Trophoblast cell (in vitro differentiated cells and primary cell): ENCODE measurements around the gene MLXIP.

Source experiments
- DNase-seq, 2 donors: peaks; one replicate each; pipeline ENCODE4 v3.0.0-alpha.2; 2016
- H2AFZ ChIP-seq: 2 replicates; pipeline ENCODE4 v1.6.1; 2013; ENCODE audit warnings: low read length, moderate library complexity, mild to moderate bottlenecking; ENCODE audit not compliant: insufficient read depth, poor library complexity
- H2AK5ac ChIP-seq: 2 replicates; pipeline ENCODE4 v1.6.1; 2013; ENCODE audit warnings: mild to moderate bottlenecking, low read length
- H2BK120ac ChIP-seq: 2 replicates; pipeline ENCODE4 v1.6.1; 2013; ENCODE audit warnings: low read length, mild to moderate bottlenecking, moderate library complexity; ENCODE audit not compliant: insufficient read depth, poor library complexity
- H2BK12ac ChIP-seq: 2 replicates; pipeline ENCODE4 v1.6.1; 2013; ENCODE audit warnings: mild to moderate bottlenecking, low read length, moderate library complexity
- H2BK5ac ChIP-seq: 2 replicates; pipeline ENCODE4 v1.6.1; 2013; ENCODE audit warnings: low read length, low read depth, moderate library complexity, mild to moderate bottlenecking; ENCODE audit not compliant: poor library complexity
- H3K14ac ChIP-seq: 2 replicates; pipeline ENCODE4 v1.6.1; 2013; ENCODE audit warnings: mild to moderate bottlenecking, low read length
- H3K18ac ChIP-seq: 2 replicates; pipeline ENCODE4 v1.6.1; 2013; ENCODE audit warnings: mild to moderate bottlenecking, low read length
- H3K23ac ChIP-seq: 2 replicates; pipeline ENCODE4 v1.6.1; 2013; ENCODE audit warnings: low read length
- H3K27ac ChIP-seq: 2 replicates; pipeline ENCODE4 v1.5.1; 2013; ENCODE audit warnings: low read depth, mild to moderate bottlenecking, inconsistent platforms, low read length, moderate library complexity
- H3K27me3 ChIP-seq: 2 replicates; pipeline ENCODE4 v1.6.1; 2013; ENCODE audit warnings: inconsistent platforms, mild to moderate bottlenecking, low read length, moderate library complexity; ENCODE audit not compliant: insufficient read depth
- H3K36me3 ChIP-seq, 2 experiments: 1 replicate in 1 of 2; 2 replicates in 1 of 2; pipeline ENCODE4 v1.6.1; 2013; ENCODE audit warnings: low read length in 2 of 2, mild to moderate bottlenecking in 2 of 2, moderate library complexity in 1 of 2; ENCODE audit not compliant: insufficient read depth in 2 of 2, control insufficient read depth in 1 of 2
- H3K4ac ChIP-seq: 2 replicates; pipeline ENCODE4 v1.6.1; 2013; ENCODE audit warnings: low read depth, mild to moderate bottlenecking, low read length, moderate library complexity
- H3K4me1 ChIP-seq, 2 experiments: 1 replicate in 1 of 2; 2 replicates in 1 of 2; pipeline ENCODE4 v1.6.1; 2013; ENCODE audit warnings: low read length in 2 of 2, mild to moderate bottlenecking in 2 of 2, moderate library complexity in 1 of 2; ENCODE audit not compliant: insufficient read depth in 2 of 2, control insufficient read depth in 1 of 2
- H3K4me2 ChIP-seq: 2 replicates; pipeline ENCODE4 v1.6.1; 2013; ENCODE audit warnings: inconsistent platforms, mild to moderate bottlenecking, low read length, moderate library complexity
- H3K4me3 ChIP-seq: 2 replicates; pipeline ENCODE4 v1.5.1; 2013; ENCODE audit warnings: mild to moderate bottlenecking, low read depth, low read length, inconsistent platforms
- H3K79me1 ChIP-seq: one replicate; pipeline ENCODE4 v1.6.1; 2013; ENCODE audit warnings: low read length
- H3K79me2 ChIP-seq: 2 replicates; pipeline ENCODE4 v1.6.1; 2013; ENCODE audit warnings: low read length, mild to moderate bottlenecking; ENCODE audit not compliant: control insufficient read depth, insufficient read depth, poor library complexity
- H3K9ac ChIP-seq: 2 replicates; pipeline ENCODE4 v1.6.1; 2013; ENCODE audit warnings: mild to moderate bottlenecking, low read length
- H3K9me3 ChIP-seq: 2 replicates; pipeline ENCODE4 v1.6.1; 2013; ENCODE audit warnings: low read depth, mild to moderate bottlenecking, control low read depth, inconsistent platforms, low read length; ENCODE audit not compliant: insufficient read depth
- H4K12ac ChIP-seq: 2 replicates; pipeline ENCODE4 v1.6.1; 2013; ENCODE audit warnings: low read depth, mild to moderate bottlenecking, low read length, moderate library complexity
- H4K8ac ChIP-seq: 2 replicates; pipeline ENCODE4 v1.6.1; 2013; ENCODE audit warnings: low read depth, mild to moderate bottlenecking, low read length, moderate library complexity
- H4K91ac ChIP-seq: one replicate; pipeline ENCODE4 v1.6.1; 2013; ENCODE audit warnings: low read depth, mild to moderate bottlenecking, low read length, moderate library complexity
- WGBS: extraction: QIAGEN DNeasy Blood & Tissue Kit; methylation state at CpG from one replicate; pipeline ENCODE4 v1.1.7; 2013; ENCODE audit warnings: missing lambda C conversion rate; ENCODE audit not compliant: insufficient read length, insufficient coverage; ENCODE audit errors: extremely low coverage; 5-methylcytosine and 5-hydroxymethylcytosine counted together

The MLXIP gene

DNA sequence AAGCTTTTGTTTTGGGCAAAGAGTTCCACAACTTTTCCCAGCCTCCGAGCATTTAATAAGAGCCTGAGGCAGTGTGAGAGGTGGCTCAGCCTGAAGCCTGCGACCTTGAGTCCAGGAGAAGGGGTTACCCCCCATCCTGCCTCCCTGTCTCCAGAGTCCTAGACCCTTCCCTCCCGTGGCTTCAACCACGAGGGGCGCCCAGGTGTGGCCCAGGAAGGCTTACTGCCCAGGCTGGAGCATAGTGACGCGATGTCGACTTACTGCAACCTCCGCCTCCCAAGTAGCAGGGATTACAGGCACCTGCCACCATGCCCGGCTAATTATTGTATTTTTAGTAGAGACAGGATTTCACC, 105.0 kb downstream of the MLXIP start:
- no peak overlapping the region for H3K9ac ChIP-seq
- no CpG with 5 or more reads among the region's 10 CpGs for WGBS
- peaks cover 0 to 3% of the 10 kb centered on the region in 2 experiments for H3K4me1 ChIP-seq
- H3K36me3 ChIP-seq: no peaks in the 10 kb centered on the region
- H3K4me3 ChIP-seq: no peak overlapping the region
- no peak overlapping the region for H2AK5ac ChIP-seq
- no peak for DNase-seq
- H3K9me3 ChIP-seq: no peaks in the 10 kb centered on the region
- H3K23ac ChIP-seq: no peak overlapping the region
- H4K12ac ChIP-seq: no peak overlapping the region
- no peak overlapping the region for H4K91ac ChIP-seq
- no peak overlapping the region for H2AFZ ChIP-seq
- no peak overlapping the region for H3K4ac ChIP-seq
- no peak overlapping the region for H2BK12ac ChIP-seq
- no peak overlapping the region for H3K27ac ChIP-seq
- no peak overlapping the region for H2BK5ac ChIP-seq
- H4K8ac ChIP-seq: no peak overlapping the region
- H3K79me1 ChIP-seq: no peaks in the 10 kb centered on the region
- no peaks in the 10 kb centered on the region for H3K27me3 ChIP-seq
- no peak overlapping the region for H3K14ac ChIP-seq
- peaks cover 2% of the 10 kb centered on the region for H3K79me2 ChIP-seq
- H3K18ac ChIP-seq: no peak overlapping the region
- no peak overlapping the region for H2BK120ac ChIP-seq
- H3K4me2 ChIP-seq: peak overlapping the region; percentile 95

DNA sequence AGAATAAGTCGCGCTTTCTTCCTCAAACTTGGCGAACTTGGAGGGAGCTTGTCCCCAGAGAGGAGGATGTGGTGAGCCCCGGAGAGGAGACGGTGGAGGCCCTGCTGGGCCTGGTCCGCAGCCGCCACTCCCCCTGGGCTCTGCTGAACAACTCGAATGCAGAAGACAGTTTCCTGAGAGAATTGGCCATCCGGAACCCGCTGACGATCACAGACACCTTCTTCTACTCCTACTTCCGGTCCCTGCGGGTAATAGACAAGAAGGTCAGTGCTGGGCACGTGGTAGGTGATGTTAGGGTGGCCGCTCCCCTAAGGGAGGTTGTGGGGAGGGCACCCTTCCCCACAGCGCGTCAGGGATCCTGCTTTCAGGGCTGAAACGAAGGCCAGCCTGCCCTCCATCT, 106.0 kb downstream of the MLXIP start:
- H3K4me1 ChIP-seq: peaks cover 0 to 3% of the 10 kb centered on the region in 2 experiments
- no peak for DNase-seq
- H3K23ac ChIP-seq: no peak overlapping the region
- no peaks in the 10 kb centered on the region for H3K36me3 ChIP-seq
- H3K9ac ChIP-seq: no peak overlapping the region
- H3K14ac ChIP-seq: no peak overlapping the region
- H2AK5ac ChIP-seq: no peak overlapping the region
- H3K79me1 ChIP-seq: no peaks in the 10 kb centered on the region
- H4K91ac ChIP-seq: no peak overlapping the region
- peaks cover 2% of the 10 kb centered on the region for H3K79me2 ChIP-seq
- H3K4me3 ChIP-seq: no peak overlapping the region
- H3K4me2 ChIP-seq: no peak overlapping the region
- no peak overlapping the region for H2BK120ac ChIP-seq
- H3K27me3 ChIP-seq: no peaks in the 10 kb centered on the region
- H3K4ac ChIP-seq: no peak overlapping the region
- no peak overlapping the region for H3K27ac ChIP-seq
- no peak overlapping the region for H4K8ac ChIP-seq
- no peak overlapping the region for H3K18ac ChIP-seq
- no peaks in the 10 kb centered on the region for H3K9me3 ChIP-seq
- H2BK5ac ChIP-seq: no peak overlapping the region
- no peak overlapping the region for H4K12ac ChIP-seq
- no peak overlapping the region for H2BK12ac ChIP-seq
- WGBS: no CpG with 5 or more reads among the region's 18 CpGs
- no peak overlapping the region for H2AFZ ChIP-seq

DNA sequence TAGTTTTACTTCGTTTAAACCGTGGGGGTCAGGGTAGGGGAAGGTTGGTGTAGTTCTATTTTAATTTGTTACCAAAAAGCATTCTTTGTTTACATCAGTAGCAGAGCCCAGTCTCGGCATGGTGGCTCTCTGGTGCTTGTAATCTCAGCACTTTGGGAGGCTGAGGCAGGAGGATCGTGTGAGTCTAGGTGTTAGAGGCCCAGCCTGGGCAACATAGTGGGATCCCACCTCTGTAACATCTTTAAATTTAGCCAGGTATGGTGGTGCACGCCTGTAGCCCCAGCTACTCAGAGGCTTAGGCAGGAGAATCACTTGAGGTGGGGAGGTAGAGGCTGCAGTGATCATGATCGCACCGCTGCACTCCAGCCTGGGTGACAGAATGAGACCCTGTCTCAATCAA, 106.5 kb downstream of the MLXIP start:
- WGBS: no CpG with 5 or more reads among the region's 7 CpGs
- H3K23ac ChIP-seq: no peak overlapping the region
- no peak overlapping the region for H3K14ac ChIP-seq
- H3K36me3 ChIP-seq: no peaks in the 10 kb centered on the region
- peaks cover 2% of the 10 kb centered on the region for H3K9me3 ChIP-seq
- no peak overlapping the region for H2BK120ac ChIP-seq
- H3K4me2 ChIP-seq: no peak overlapping the region
- H3K79me2 ChIP-seq: peaks cover 2% of the 10 kb centered on the region
- H3K4me3 ChIP-seq: no peak overlapping the region
- no peak overlapping the region for H3K4ac ChIP-seq
- H3K27ac ChIP-seq: no peak overlapping the region
- H3K27me3 ChIP-seq: no peaks in the 10 kb centered on the region
- H3K79me1 ChIP-seq: no peaks in the 10 kb centered on the region
- no peak for DNase-seq
- H3K9ac ChIP-seq: no peak overlapping the region
- no peak overlapping the region for H4K91ac ChIP-seq
- no peak overlapping the region for H2BK12ac ChIP-seq
- H4K12ac ChIP-seq: no peak overlapping the region
- peaks cover 0 to 3% of the 10 kb centered on the region in 2 experiments for H3K4me1 ChIP-seq
- no peak overlapping the region for H3K18ac ChIP-seq
- H2AFZ ChIP-seq: no peak overlapping the region
- no peak overlapping the region for H2BK5ac ChIP-seq
- H2AK5ac ChIP-seq: no peak overlapping the region
- H4K8ac ChIP-seq: no peak overlapping the region

DNA sequence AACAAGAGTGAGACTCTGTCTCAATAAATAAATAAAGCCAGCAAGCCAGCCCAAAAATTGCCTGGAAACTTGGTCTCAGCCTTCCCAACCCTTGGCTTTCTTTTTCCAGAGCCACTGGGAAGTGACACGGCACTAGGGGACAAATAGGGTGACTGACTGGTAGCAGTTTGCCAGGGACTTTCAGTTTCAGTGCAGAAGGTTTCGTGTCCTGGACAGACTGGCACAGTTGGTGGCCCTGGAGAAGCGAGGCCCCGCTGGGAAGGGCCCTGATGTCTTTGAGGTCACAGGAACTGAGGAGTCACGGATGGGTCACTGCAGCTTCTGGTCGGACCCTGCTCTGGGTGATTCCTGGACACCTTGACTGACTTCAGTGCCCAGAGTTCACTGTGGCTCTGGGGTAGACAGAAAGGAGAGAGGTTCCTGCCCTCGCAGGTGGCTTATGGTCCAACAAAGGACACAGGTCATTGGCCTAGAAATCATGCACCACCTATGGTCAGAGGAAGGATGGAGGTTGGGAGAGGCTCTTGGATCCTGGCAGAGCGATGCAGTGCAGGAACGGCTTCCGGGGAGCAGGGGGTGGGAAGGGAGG, 107.0 kb downstream of the MLXIP start:
- Histone ChIP-seq H3K27me3 (no peaks in the 10 kb centered on the region), H2AK5ac (no peak overlapping the region), H2BK12ac (no peak overlapping the region), H3K14ac (no peak overlapping the region), H3K4ac (no peak overlapping the region), H3K18ac (no peak overlapping the region), H3K79me1 (no peaks in the 10 kb centered on the region), H2BK5ac (no peak overlapping the region), H3K9ac (no peak overlapping the region), H3K79me2 (peaks cover 2% of the 10 kb centered on the region), H2AFZ (no peak overlapping the region), H3K4me3 (no peak overlapping the region), H3K4me1 (peaks cover 0 to 3% of the 10 kb centered on the region in 2 experiments), H3K9me3 (peaks cover 2% of the 10 kb centered on the region), H4K8ac (no peak overlapping the region), H3K23ac (no peak overlapping the region), H2BK120ac (no peak overlapping the region), H3K27ac (no peak overlapping the region), H4K12ac (no peak overlapping the region), H3K4me2 (no peak overlapping the region), H4K91ac (no peak overlapping the region), H3K36me3 (no peaks in the 10 kb centered on the region)
- no peak for DNase-seq
- WGBS: no CpG with 5 or more reads among the region's 10 CpGs
